D341Med (cell line): ENCODE results near the gene OR2A2.
"Not testable (repeated sequence)": the region's sequence is repeated elsewhere in the genome, so short reads cannot be mapped to it uniquely, and the experiment has no call there.

Experiments used
- DNase-seq: peaks from one replicate; pipeline ENCODE4 v3.0.0; 2012; ENCODE audit warnings: low spot score

The OR2A2 gene

GRCh38 chr7:144109283-144109682 lies at the start of gene OR2A2:
TSS of gene OR2A2 (plus strand) at chr7:144109583. CDS start at chr7:144109583, 0 bp downstream.
- no peak for DNase-seq

DNA sequence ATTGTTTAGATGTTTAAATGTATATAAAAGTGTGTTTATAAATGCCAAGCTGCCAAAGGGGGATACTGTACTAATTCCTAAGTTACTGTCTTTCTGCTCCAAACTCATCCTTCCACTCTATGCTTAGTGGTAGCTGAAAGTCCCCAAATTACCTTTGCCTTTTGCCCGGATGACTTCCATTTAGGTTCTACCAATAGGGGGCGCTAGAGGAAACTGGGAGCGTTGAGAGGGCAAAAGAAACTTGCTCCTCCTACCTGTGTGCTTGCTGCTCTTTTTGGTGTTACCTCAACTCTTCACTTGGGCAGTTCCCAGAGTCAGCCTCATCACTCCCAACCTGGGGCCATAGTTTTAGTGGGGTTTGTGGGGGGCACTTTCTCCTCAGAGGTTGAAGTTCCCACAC lies 45.7 kb upstream of the OR2A2 start:
- DNase-seq = no peak

DNA sequence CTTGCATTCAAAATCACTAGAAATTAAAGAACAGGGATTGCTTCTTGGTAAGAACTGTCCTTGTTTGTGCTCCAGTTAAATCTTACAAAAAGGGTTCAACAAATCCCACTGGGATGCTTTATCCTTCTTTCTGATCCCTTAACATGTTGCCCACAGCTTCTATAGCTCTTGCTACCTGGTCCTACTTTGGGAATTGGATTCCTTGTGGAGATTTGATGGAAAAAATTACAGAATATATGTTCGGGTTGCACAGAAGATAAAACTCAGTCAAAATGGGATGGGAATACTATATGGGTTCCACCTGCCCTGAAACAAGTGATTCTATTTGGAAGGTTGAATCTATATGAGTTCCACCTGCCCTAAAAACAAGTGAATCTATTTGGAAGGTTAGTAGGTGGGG lies 39.9 kb upstream of the OR2A2 start, which contains the start of gene OR2A25:
OR2A25 (plus strand) TSS at position 301 of the 400 bp plus-strand sequence. CDS start 4,409 bp downstream, outside the sequence.
- DNase-seq = no peak

DNA sequence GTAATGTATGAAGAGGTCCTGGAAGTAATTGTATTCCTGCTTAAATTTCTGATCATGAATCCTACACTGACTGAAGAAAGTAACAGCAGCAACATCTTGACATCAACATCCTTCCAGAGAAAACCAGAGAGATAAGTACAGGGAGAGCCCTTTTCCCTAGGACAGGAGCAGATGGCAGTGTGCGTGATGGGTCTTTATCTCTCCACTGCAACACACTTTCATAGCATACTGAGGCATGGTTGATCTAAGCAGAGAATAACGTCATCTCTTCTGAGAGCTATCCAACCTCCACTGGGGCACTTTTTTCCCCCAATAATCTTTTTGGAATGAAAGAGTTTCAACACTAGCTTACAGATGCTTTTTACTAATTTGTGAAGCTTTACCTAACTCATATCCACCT lies 39.4 kb upstream of the OR2A2 start:
- DNase-seq = no peak

- no peak for DNase-seq
Measured at GRCh38 chr7:144074374-144074773, 35.0 kb upstream of the OR2A2 start.

GRCh38 chr7:144085978-144086377 lies 23.4 kb upstream of the OR2A2 start, which contains the start of gene OR2A12:
TSS of gene OR2A12 (plus strand) at chr7:144086278. CDS start at chr7:144095108, 8,830 bp downstream.
- no peak for DNase-seq

DNA sequence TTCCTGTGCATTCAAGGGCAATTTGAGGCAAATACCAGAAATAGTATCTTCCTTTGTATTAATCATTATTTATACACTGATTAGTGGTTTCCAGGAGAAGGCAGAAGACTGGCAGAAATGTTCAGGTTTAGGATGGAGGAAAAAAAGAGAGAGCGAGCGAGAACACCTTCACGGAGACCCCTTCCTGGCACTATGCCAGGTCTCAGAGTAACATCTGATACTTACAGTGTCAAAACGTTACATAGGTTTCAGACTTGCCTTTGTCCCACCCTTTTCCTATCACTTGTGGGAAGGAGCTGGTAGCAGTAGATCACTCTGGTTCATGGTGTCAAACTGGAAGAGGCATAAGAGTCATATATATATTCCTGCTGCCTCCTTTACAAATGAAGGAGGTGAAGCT lies 22.7 kb upstream of the OR2A2 start:
- no peak for DNase-seq

GRCh38 chr7:144087230-144087629 lies 22.2 kb upstream of the OR2A2 start:
- no peak for DNase-seq

DNA sequence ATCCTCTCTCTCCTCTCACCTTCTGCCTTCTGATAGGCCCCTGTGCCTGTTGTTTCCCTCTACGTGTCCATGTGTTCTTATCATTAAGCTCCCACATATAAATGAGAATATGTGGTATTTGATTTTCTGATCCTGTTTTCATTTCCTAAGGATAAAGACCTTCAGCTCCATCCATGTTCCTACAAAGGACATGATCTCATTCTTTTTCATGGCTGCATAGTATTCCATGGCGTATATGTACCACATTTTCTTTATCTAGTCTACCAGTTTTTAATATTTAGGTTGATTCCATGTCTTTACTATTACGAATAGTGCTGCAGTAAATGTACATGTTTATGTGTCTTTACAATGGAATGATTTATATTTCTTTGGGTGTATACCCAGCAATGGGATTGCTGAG lies 18.7 kb upstream of the OR2A2 start:
- no peak for DNase-seq

GRCh38 chr7:144098776-144099175 lies 10.6 kb upstream of the OR2A2 start:
- no peak for DNase-seq

DNA sequence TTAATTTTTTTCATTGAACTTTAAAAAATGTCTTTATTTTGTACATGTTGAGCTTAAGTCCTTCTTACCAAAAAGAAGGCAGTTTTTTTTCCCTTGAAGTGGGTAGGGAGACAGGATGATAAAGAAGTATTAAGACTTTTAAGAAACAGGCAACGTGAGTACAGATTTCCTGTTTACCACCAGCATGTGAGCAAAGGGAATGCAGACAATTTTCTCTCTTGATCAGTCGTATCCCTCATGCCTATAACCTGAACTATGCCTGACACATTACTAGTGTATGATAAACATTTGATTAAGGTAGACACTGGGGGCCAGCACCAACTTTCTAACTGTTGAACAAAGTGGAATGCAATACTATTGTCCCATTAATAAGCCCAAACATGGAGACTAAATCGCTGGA lies 8.8 kb upstream of the OR2A2 start:
- no peak for DNase-seq

DNA sequence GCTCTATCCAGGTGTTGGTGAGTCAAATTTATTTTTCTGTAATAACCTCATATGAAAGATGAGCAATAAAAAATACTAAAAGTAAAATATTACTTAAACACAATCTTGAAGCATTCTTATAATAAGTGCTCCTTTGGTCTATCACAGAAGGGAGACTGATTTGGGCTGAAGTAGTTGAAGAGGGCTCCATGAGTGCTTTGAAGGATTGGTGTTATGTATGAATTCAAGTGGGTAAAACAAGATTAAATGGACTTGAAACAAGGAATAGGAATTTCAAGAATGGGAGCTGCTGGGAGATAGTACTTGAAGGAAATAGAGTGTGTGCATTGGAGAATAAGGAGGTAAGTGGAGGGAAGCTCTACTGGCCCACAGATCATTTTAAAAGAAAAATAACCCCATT lies 7.3 kb upstream of the OR2A2 start:
- no peak for DNase-seq

DNA sequence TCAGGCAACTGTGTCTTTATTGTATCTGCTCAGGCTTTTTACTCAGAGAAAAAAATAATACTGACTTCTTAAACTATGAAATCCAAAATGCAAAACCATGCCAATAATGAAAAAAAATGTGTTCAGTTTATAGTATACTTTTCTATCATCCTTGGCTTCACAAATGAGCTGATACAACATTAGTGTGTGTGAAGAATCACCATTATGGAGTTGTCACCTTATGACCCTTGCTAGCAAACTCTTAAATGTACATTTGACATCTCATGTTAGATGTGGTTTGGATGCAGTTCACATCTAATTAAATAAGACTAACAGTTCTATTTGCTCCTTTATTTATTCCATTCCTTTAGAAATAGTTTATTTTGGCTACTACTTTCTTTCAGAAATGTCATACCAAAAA lies 4.2 kb upstream of the OR2A2 start:
- DNase-seq = no peak

- DNase-seq = no peak
Measured at GRCh38 chr7:144110272-144110671, 889 bp downstream of the OR2A2 start.

DNA sequence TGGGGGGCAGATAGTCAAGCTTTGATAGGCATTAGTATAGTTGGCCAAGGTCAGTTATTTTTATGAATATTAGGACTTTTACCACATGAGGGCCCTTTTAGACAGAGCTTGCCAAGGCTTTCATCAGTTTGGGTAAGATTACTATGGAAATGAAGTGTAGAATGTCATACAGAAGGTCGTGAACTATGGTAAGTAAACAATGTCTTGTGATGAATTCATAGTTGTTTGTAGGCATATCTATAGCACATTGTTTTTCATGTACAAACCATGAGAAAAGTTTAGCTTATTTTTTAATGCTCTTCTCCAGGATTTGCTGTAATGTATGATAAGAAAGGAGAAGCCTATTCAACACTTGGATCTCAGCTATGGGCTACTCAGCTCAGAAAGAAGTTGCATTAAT lies 4.3 kb downstream of the OR2A2 start:
- no peak for DNase-seq

- no peak for DNase-seq
Measured at GRCh38 chr7:144118341-144118740, 9.0 kb downstream of the OR2A2 start.

DNA sequence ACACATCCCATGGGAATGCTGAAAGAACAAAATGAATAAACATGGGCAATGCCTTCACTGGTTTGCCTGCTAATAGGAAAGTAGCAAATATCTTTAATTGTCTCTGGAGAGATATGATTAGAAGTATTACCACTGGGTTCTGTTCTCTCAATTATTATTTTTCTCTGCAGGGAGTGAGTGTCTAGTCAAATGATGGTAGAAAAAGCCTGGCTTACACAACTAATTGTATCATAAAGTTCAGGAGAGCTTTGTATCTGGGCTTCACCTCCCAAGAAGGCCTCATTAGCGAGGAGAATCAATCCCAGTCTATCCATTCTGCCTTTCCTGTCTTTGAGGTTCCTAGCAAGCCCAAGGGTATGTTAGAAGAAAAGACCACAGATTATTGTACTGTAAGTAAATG lies 13.5 kb downstream of the OR2A2 start, which contains the start of gene OR2A14:
OR2A14 (plus strand) TSS at position 301 of the 400 bp plus-strand sequence. CDS start 5,937 bp downstream, outside the sequence.
- DNase-seq = no peak

GRCh38 chr7:144127714-144128334 lies 18.4 kb downstream of the OR2A2 start:
- peak; percentile 89 for DNase-seq

DNA sequence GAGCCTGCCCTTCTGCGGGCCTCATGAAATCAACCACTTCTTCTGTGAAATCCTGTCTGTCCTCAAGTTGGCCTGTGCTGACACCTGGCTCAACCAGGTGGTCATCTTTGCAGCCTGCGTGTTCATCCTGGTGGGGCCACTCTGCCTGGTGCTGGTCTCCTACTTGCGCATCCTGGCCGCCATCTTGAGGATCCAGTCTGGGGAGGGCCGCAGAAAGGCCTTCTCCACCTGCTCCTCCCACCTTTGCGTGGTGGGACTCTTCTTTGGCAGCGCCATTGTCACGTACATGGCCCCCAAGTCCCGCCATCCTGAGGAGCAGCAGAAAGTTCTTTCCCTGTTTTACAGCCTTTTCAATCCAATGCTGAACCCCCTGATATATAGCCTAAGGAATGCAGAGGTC lies 20.2 kb downstream of the OR2A2 start:
- not testable (repeated sequence) for DNase-seq

DNA sequence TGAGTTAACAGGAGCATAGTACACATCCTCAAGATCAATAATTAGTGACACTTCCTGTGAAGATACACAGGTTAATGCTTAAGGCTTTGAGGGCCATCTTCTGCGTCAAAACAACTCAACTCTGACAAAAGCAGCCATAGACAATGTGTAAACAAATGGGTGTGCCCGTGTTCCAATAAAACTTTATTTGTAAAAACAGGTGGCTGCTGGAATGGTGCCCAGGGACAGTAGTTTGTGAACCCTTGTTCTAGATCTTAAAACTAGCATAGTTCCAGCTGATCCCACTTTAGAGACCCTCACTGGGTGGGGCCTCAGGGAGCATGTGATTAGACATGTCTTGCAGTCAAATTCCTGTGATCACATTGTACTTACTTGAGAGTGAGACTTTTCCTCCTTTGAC lies 21.3 kb downstream of the OR2A2 start:
- no peak for DNase-seq

GRCh38 chr7:144132262-144132661 lies 22.9 kb downstream of the OR2A2 start:
- DNase-seq = no peak

- no peak for DNase-seq
Measured at GRCh38 chr7:144133307-144133706, 23.9 kb downstream of the OR2A2 start.

GRCh38 chr7:144134116-144134515 lies 24.7 kb downstream of the OR2A2 start:
- no peak for DNase-seq

GRCh38 chr7:144137501-144137900 lies 28.1 kb downstream of the OR2A2 start:
- DNase-seq = no peak
